PC-9 (cell line): ENCODE data around the gene PRDM16. TPM values are rescaled to one million over a fixed set of nuclear protein-coding genes. Genes with fewer than 3 reads are reported as not detected.

Experiments used
- BruUV-seq: library from RNA; stranded (reverse); fragments of 400-500 nt; replicated peaks from 2 replicates; lab custom pipeline; 2021; lab: Mats Ljungman, UMichigan
- CTCF ChIA-PET: fragments of 300-600 bp; sonication (Branson Sonifier 250); formaldehyde crosslinking; loops from one replicate; lab custom pipeline; 2022; ENCODE audit warnings: antibody characterized with exemption; lab: Charles Lee
- POLR2A ChIA-PET: fragments of 300-600 bp; sonication (Branson Sonifier 250); formaldehyde crosslinking; loops from one replicate; lab custom pipeline; 2022; ENCODE audit warnings: antibody characterized with exemption; ENCODE audit not compliant: unreplicated experiment; lab: Charles Lee
- DNase-seq, 2 experiments: peaks; one replicate each; pipeline versions ENCODE4 v3.0.0 to v3.0.0-alpha.2; 2015 to 2022; ENCODE audit warnings: mixed read lengths in 1 of 2
- H2AFZ ChIP-seq: fragments of 200-600 bp; sonication (generic); 2 replicates; pipeline ENCODE4 v1.8.1; 2017; ENCODE audit warnings: antibody characterized with exemption
- H3F3A ChIP-seq: fragments of 200-600 bp; sonication (generic); 2 replicates; pipeline ENCODE4 v1.8.1; 2017; ENCODE audit warnings: antibody characterized with exemption, mild to moderate bottlenecking, low read depth; ENCODE audit not compliant: insufficient read depth
- H3K27ac ChIP-seq: fragments of 200-600 bp; sonication (generic); 2 replicates; pipeline ENCODE4 v1.6.1; 2016; ENCODE audit warnings: mixed run types
- H3K27me3 ChIP-seq: fragments of 200-600 bp; sonication (generic); 2 replicates; pipeline ENCODE4 v1.6.1; 2016; ENCODE audit warnings: low read depth, mixed run types; ENCODE audit not compliant: insufficient read depth
- H3K36me3 ChIP-seq: fragments of 200-600 bp; sonication (generic); 2 replicates; pipeline ENCODE4 v1.6.1; 2016; ENCODE audit warnings: low read depth, mixed run types
- H3K4me1 ChIP-seq: fragments of 200-600 bp; sonication (generic); replicated peaks from 2 replicates; pipeline ENCODE4 v1.6.1; 2016; ENCODE audit warnings: mixed run types; ENCODE audit not compliant: insufficient read depth
- H3K4me2 ChIP-seq: fragments of 200-600 bp; sonication (generic); 2 replicates; pipeline ENCODE4 v1.6.1; 2017; ENCODE audit warnings: mixed run types
- H3K4me3 ChIP-seq: fragments of 200-600 bp; sonication (generic); 2 replicates; pipeline ENCODE4 v1.6.1; 2016; ENCODE audit warnings: mixed run types
- H3K79me2 ChIP-seq: fragments of 200-600 bp; sonication (generic); 2 replicates; pipeline ENCODE4 v1.6.1; 2017; ENCODE audit warnings: low read depth, mixed run types
- H3K9me2 ChIP-seq: fragments of 200-600 bp; sonication (generic); 2 replicates; pipeline ENCODE4 v1.8.1; 2017; ENCODE audit warnings: mild to moderate bottlenecking; ENCODE audit not compliant: insufficient read depth
- H3K9me3 ChIP-seq: fragments of 200-600 bp; sonication (generic); 2 replicates; pipeline ENCODE4 v1.8.1; 2016; ENCODE audit warnings: low read depth; ENCODE audit not compliant: insufficient read depth
- H4K20me1 ChIP-seq: fragments of 200-600 bp; sonication (generic); 2 replicates; pipeline ENCODE4 v1.8.1; 2017; ENCODE audit not compliant: insufficient read depth
- EZH2 ChIP-seq: fragments of 200-600 bp; sonication (generic); IDR thresholded peaks from 2 replicates; pipeline ENCODE4 v1.8.0; 2017; ENCODE audit warnings: antibody characterized with exemption, low read depth
- intact Hi-C: fragments of 100-400 bp; cut with micrococcal nuclease; formaldehyde crosslinking; loops from one replicate; pipeline ENCODE4 v1.10.0; 2022; ENCODE audit not compliant: unreplicated experiment
- total RNA-seq: library from RNA; stranded (reverse); gene quantifications from 2 replicates; pipeline ENCODE4 v1.2.3, GENCODE V29; 2021
- TF ChIP-seq, protein P1 (sequence below): fragments of 200-600 bp; sonication (generic); conservative IDR thresholded peaks from 2 replicates; pipeline ENCODE4 v1.6.1; 2017; ENCODE audit warnings: mixed run types, antibody characterized with exemption, mild to moderate bottlenecking, moderate library complexity

PRDM16 gene
- total RNA-seq, 1 experiment from 2014 or later, result not detected

- Histone ChIP-seq H3K27ac (no peak overlapping the region), H3K4me3 (no peak overlapping the region), H4K20me1 (no peaks in the 10 kb centered on the region), H3K4me1 (0 out of 2 replicates have a peak, but pooled peaks cover 6% of the 10 kb centered on the region), H3K79me2 (no peaks in the 10 kb centered on the region), H3K9me3 (no peaks in the 10 kb centered on the region), H3K27me3 (peaks cover 95% of the 10 kb centered on the region), H3K4me2 (no peak overlapping the region), H3K9me2 (no peaks in the 10 kb centered on the region), H3F3A (no peaks in the 10 kb centered on the region), H2AFZ (no peak overlapping the region), H3K36me3 (no peaks in the 10 kb centered on the region)
- POLR2A ChIA-PET, result interaction anchor here (0.6 kb wide), 1 partner anchor 1004 kb away, joined by 4 read pairs; no protein-coding TSS in a partner anchor
- CTCF ChIA-PET, result no interaction called here
- BruUV-seq, result no TSS peak
- no peak for DNase-seq
- no peak for TF ChIP-seq EZH2
- TF ChIP-seq, protein P1, sequence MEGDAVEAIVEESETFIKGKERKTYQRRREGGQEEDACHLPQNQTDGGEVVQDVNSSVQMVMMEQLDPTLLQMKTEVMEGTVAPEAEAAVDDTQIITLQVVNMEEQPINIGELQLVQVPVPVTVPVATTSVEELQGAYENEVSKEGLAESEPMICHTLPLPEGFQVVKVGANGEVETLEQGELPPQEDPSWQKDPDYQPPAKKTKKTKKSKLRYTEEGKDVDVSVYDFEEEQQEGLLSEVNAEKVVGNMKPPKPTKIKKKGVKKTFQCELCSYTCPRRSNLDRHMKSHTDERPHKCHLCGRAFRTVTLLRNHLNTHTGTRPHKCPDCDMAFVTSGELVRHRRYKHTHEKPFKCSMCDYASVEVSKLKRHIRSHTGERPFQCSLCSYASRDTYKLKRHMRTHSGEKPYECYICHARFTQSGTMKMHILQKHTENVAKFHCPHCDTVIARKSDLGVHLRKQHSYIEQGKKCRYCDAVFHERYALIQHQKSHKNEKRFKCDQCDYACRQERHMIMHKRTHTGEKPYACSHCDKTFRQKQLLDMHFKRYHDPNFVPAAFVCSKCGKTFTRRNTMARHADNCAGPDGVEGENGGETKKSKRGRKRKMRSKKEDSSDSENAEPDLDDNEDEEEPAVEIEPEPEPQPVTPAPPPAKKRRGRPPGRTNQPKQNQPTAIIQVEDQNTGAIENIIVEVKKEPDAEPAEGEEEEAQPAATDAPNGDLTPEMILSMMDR, result no peak
- intact Hi-C loops, result no loop called here
These were observed 225.4 kb downstream of the PRDM16 start for GRCh38 chr1:3294450-3294849.

- Histone ChIP-seq H3K27me3 (peaks cover 88% of the 10 kb centered on the region), H3K4me2 (no peak overlapping the region), H3K36me3 (no peaks in the 10 kb centered on the region), H3K4me3 (no peak overlapping the region), H3F3A (no peaks in the 10 kb centered on the region), H3K4me1 (0 out of 2 replicates have a peak, but pooled peaks cover 6% of the 10 kb centered on the region), H2AFZ (no peak overlapping the region), H3K9me2 (no peaks in the 10 kb centered on the region), H3K27ac (no peak overlapping the region), H4K20me1 (no peaks in the 10 kb centered on the region), H3K9me3 (no peaks in the 10 kb centered on the region), H3K79me2 (no peaks in the 10 kb centered on the region)
- no TSS peak for BruUV-seq
- DNase-seq, result no peak
- intact Hi-C loops, result no loop called here
- POLR2A ChIA-PET, result no interaction called here
- no peak for TF ChIP-seq EZH2
- TF ChIP-seq, protein P1, result no peak
- CTCF ChIA-PET, result no interaction called here
These were observed 226.8 kb downstream of the PRDM16 start for GRCh38 chr1:3295846-3296245.

GRCh38 chr1:3296326-3296725 is 227.3 kb downstream of the PRDM16 start:
- no peak overlapping the region for H3K27ac ChIP-seq
- H3K9me2 ChIP-seq, result no peaks in the 10 kb centered on the region
- ChIA-PET CTCF (no interaction called here), POLR2A (no interaction called here)
- no peak for TF ChIP-seq EZH2
- TF ChIP-seq, protein P1, result no peak
- H2AFZ ChIP-seq, result no peak overlapping the region
- H4K20me1 ChIP-seq, result no peaks in the 10 kb centered on the region
- no peak overlapping the region for H3K4me3 ChIP-seq
- H3K4me2 ChIP-seq, result no peak overlapping the region
- no peak for DNase-seq
- H3K27me3 ChIP-seq, result peaks cover 89% of the 10 kb centered on the region
- H3K4me1 ChIP-seq, result 0 out of 2 replicates have a peak, but pooled peaks cover 6% of the 10 kb centered on the region
- no peaks in the 10 kb centered on the region for H3K9me3 ChIP-seq
- BruUV-seq, result no TSS peak
- no peaks in the 10 kb centered on the region for H3K36me3 ChIP-seq
- no peaks in the 10 kb centered on the region for H3F3A ChIP-seq
- intact Hi-C loops, result no loop called here
- H3K79me2 ChIP-seq, result no peaks in the 10 kb centered on the region
